GM18505 (cell line): ENCODE measurements around the gene BLACAT1.

Experiments
- ATAC-seq: cut with Tn5 transposase; IDR thresholded peaks from one replicate; pipeline ENCODE4 v1.9.1; 2021; ENCODE audit not compliant: unreplicated experiment
- POLR2A ChIP-seq: IDR thresholded peaks from 4 replicates; pipeline ENCODE4 v1.6.1; 2011; ENCODE audit warnings: borderline replicate concordance; ENCODE audit not compliant: insufficient read depth, insufficient read length; ENCODE audit errors: extremely low read depth

Gene BLACAT1

DNA sequence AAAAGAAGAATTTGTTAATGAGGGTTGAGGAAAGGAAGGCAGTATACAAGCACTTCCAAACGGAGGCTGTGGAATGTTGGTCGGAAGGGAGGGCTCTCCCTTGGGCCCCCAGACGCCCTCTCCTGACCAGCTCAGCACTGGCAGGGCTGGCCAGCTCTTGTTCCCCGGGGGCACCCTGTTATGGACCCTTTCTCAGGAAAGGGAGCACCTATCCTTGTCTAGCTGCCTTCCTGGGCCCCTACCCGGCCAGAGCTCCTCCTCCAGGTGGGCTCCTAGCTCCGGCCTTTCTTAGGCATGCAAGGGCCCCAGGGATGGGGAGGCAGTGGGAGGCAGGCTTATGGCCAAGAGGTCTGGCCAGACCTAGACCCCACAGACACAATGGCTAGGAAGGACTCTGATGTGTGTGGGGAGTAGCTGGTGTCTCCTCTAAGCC lies 926 bp downstream of the BLACAT1 start:
- ATAC-seq: no peak
- no peak for TF ChIP-seq POLR2A

DNA sequence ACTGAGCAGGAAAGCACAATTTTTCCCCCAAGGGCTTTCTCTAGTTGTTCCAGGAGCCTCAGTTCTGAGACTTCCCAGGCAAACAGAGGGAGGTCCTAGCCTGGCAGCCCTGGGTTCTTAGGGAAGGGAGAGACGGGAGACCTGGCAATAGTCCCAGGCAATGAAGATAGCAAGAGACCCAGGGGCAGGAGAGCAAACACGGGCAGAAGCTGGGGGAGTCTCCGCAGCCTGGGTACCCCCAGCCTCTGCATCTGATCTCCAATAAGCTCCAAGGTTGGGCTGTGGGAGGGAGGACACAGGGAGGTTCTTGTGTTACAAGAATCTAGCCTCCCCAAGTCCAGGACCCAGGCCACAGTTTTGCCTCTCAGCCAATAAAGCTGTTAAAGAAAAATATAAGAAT lies 2.4 kb downstream of the BLACAT1 start:
- no peak for TF ChIP-seq POLR2A
- ATAC-seq: no peak

DNA sequence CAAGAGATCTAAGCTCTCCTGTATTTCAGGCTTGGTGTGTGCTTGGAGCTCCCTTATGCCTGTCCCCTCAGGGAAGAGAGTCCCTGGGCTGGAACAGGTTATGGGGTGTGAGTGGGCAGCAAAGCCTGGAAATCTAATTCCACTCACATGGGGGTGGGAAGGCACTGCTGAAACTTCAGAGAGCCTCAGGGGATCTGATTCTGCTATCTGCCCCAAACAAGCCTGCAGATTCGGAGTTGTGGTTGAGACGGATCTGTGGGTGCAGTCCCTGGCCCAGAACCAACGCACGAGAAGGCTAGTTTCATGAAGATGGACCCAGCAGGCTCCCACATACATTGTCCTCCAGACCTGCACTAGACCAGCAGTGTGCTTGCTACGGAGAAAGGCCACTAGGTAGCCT lies 2.9 kb downstream of the BLACAT1 start:
- TF ChIP-seq POLR2A: no peak
- no peak for ATAC-seq

DNA sequence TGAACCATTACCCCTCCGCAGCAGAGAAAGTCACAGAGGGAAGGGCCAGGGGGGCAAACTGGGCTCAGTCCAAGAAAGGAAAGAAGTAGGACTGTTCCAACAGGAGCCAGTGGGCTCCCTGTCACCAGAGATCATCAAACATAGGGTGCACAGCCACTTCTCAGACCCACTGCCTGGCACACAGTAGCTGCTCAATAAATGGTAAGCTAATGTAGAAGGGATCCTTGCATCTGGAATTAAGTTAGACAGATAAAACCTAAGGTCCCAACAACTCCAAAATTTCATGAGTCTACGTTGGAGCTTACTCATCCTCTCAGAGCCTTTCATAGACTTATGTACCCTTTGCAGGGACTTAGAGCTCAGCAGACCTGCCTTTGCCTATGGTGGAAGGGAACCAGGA lies 3.5 kb downstream of the BLACAT1 start:
- no peak for TF ChIP-seq POLR2A
- no peak for ATAC-seq

DNA sequence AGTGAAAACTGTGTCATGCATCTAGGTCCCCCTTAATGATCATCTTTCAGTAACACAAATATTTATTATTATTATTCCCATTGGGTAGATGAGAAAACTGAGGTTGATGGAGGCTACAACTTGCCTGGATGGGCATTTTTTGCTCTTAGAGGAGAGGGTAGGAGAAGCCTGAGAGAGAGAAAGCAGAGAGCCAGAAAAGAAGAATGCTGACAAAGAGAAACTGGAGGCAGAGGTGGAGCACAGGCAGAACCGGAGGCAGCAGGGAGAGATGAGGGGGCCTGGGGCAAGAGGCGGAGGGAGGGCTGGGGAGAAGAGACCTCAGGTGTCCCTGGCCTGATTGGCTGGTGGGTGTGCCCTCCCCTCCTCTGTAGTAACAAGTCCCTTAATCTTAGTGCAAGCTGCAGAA lies 4.1 kb downstream of the BLACAT1 start:
- TF ChIP-seq POLR2A: no peak

DNA sequence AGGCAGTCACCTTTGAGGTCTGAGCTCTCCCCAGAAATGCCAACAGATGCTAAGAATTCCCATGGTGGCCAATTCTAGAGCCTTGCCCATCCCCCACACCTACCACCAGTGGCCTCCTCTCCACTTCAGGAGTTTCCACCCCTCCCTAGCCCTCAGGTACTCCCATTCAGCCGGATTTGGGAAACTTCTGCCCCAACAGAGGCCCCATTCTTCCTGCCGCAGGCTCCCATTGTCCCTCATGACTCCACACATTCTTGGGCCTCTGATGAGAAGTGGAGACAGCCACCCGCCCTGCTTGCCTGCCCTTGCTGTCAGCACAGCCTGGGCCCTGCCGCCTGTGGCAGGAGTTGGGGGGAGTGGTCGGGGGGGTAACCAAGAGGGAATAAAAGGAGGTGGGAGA lies 4.6 kb downstream of the BLACAT1 start:
- no peak for TF ChIP-seq POLR2A
- no peak for ATAC-seq

More for the DNA sequence above, 4.1 kb downstream of the BLACAT1 start:
- no peak for ATAC-seq

DNA sequence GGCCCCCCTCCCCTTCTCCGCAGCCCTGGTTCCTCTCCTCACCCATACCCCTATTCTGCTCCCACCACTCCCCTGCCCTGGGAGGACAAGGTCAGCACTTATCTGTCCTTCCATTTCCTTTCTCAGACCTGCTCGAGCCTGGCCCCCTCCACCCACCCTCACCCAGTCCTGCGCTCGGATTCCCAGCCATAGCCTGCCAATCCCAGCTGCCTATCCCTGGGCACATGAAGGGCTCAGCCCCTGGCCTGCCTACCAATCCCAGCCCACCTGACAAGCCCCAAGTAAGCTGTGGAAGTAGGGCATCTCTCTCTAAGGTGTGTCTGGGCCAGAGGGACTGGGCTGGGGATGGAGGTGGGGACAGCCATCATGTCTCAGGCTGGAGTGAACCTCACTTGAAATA lies 5.4 kb downstream of the BLACAT1 start:
- TF ChIP-seq POLR2A: no peak
- no peak for ATAC-seq

DNA sequence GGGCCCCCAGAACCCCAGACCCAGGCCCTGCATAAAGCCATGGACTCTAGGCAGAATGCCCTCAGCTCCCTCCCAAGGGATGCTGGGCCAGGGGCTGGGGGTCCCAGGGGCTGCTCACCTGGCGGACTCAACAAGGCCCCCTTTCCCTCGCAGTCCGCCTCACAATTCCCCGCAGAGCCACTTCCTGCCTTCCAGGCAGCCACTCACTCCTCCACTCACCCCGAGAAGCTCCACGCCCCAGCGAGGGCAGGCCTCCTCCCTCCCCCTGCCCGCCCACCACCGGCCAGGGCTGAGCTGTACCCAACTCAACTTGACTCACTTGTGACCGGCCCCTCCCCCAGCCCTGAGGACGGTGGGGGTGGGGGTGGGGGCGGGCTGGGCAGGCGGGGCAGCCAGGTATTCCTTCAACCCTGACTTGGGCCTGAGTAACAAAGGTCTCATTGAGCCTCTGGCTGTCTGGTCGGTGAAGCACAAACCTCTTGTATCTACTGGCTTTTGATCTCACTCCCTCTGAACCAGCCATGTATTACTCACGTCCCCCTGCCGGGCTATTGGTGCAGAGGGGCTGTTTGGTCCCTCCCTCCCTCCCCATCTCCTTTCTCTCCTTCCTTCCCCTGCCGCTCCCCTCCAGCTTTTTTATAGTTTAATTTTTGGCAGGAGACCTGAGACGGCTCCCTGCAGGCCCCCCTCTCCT lies 5.9 kb downstream of the BLACAT1 start:
- ATAC-seq: no peak
- TF ChIP-seq POLR2A: no peak

DNA sequence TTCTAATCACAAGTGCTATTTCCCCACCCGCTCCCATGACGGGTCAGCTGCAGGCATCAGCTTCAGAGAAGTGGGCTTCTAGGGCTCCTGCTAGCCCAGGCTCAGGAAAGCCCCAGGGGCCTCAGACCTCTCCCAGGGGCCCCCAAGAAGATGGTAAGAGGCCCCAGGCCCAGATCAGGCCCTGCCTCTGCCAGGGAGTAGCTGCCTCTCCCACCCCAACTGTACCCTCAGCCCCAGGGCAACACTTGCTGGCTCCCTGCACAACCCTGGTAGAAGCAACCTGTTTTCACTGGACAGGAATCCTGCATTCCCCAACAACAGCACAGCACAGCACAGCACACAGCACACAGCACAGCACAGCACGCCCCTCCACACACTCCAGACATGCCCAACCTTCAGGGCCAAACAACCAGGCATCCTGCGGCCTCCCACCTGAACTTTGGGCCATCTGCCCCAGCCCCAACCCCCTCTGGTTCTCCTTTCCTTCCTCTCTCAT lies 6.5 kb downstream of the BLACAT1 start:
- no peak for TF ChIP-seq POLR2A
- ATAC-seq: no peak

DNA sequence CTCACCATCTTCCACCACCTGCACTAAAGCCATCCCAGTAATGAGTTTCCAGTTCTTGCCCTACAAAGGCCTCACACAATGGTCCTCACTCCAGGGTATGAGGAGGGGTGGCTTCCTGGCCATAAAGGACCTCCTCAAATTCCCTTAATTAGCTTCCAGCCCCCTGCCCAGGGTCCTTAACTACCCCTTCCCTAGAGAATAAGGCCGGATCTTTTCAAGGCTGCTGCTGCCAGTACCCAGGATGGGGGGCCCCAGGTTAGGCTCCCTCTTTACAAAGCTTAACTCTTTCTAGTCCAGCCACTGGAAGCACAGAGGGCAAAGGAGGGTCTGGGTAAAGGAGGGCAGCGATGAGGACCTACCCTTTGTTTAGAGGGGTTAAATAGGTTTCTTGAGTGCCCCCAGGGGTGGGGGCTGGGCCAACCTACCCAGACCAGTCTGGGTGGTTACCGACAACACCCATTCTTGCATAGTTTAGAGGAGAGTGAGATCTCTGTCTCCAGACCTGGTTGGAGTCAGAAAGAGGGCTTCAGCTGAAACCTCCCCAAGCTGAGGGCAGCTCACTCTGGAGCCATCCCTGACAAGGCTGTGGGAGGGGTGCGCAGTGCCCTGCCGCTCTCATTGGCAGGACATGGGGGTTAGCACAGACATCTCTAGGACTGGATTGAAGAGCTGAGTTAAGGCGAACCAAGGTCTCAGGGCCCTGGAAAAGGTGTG lies 7.1 kb downstream of the BLACAT1 start:
- no peak for TF ChIP-seq POLR2A
- ATAC-seq: no peak

DNA sequence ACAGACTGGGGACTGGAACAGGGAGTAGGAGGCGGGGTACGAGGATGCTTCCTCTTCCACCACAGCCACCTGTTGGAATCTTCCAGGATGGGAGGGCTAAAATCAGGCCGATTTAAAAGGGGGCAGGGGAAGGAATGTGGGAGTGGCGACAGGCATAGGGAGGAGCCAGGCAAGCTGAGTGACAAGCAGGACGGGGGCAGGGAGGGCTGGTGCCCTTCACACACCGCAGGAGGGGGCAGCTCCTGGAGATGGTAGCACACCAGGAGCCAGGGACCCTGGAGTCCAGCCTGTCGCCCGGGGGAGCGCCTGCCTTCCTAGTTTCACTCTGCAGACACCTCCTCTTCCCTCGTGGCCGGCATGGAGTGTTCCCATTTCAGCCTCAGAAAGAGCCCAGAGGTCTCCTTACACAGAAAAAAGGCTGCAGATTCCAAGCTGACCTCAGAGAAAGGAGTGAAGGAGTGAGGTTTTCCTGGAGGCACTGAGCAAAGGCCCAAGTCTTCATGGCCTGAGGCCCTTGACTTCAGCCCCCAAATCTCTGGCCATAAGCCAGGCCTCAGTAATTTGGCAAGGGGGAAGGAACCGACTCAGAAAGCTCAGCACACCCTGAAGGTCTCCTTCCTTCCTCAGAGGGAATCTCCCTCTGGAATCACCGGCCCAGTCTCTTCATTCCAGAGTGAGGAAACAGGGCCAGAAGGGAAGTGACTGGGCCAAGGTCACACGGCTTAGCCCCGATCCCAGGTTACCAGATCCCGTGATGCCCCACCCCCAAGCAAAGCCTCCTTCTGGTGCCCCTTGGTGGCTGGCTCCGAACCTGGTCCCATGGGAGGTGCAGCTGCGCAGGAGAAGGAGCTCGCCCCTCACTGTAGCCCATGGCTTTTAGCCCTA lies 8.1 kb downstream of the BLACAT1 start:
- no peak for TF ChIP-seq POLR2A
- no peak for ATAC-seq

DNA sequence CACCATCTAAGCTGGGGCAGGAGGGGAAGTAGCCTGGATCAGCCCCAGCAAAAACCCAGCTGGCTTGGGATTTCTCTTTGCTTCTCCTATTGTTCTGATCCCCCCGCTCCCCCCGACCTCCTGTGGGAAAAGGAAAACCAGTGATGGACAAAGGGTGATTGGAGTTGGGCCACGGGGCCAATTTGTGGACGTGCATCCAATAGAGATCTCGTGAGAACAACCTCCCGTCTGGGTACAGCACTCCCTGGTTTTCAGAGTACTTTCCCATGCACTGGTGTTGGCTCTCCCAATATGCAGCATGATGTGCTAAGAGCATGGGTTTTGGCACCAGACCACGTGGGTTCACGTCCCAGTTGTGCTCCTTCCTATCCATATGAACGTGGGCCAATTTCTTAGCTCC lies 9.0 kb downstream of the BLACAT1 start:
- no peak for TF ChIP-seq POLR2A
- ATAC-seq: no peak

DNA sequence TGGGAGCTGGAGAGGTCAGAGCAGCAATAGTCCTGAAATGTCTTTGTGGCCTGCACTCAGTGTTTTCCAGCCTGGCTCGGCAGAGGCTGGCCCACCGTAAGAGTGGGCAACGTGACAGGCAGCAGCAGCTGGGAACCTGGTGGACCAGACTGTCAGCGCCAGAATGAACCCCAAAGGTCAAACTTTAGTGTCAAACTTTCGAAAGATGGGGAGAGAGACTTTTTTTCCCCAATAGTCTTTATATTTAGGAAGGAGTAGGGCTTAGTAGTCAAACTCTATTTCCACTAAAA lies 10.3 kb downstream of the BLACAT1 start:
- TF ChIP-seq POLR2A: no peak
- ATAC-seq: no peak
